CD4-positive, alpha-beta T cell (primary cell): ENCODE results near the gene HES4. TPM values are rescaled to one million over a fixed set of nuclear protein-coding genes. Genes with fewer than 3 reads are reported as not detected.

Experiments
- ATAC-seq: fragments of 200-7000 bp; cut with Tn5 transposase; one replicate; pipeline ENCODE4 v1.10.0; 2022; ENCODE audit warnings: mild to moderate bottlenecking; ENCODE audit not compliant: poor library complexity
- CTCF ChIA-PET: fragments of 350-600 bp; sonication (Branson Sonifier 250); formaldehyde crosslinking; loops from one replicate; lab custom pipeline; 2021; ENCODE audit warnings: antibody characterized with exemption, inconsistent platforms; lab: Charles Lee
- POLR2A ChIA-PET: fragments of 350-600 bp; sonication (Branson Sonifier 250); formaldehyde crosslinking; loops from one replicate; lab custom pipeline; 2021; ENCODE audit warnings: antibody characterized with exemption, inconsistent platforms; lab: Charles Lee
- DNase-seq, 14 experiments: peaks; one replicate each; pipeline ENCODE4 v3.0.0-alpha.2; 2013 to 2020; ENCODE audit warnings: mixed read lengths in 2 of 14
- H3K27ac ChIP-seq, 2 donors: one replicate each; pipeline versions ENCODE4 v1.5.1 to v1.7.0; 2013; ENCODE audit warnings: low read length in 2 of 2, low read depth in 1 of 2, mild to moderate bottlenecking in 1 of 2
- H3K27me3 ChIP-seq, 2 experiments: 1 replicate in 1 of 2; 2 replicates in 1 of 2; pipeline versions ENCODE4 v1.6.1 to v1.7.0; 2013; ENCODE audit warnings: low read length in 2 of 2, control low read depth in 1 of 2, mild to moderate bottlenecking in 1 of 2, moderate library complexity in 1 of 2; ENCODE audit not compliant: insufficient read depth in 2 of 2, control insufficient read depth in 1 of 2
- H3K36me3 ChIP-seq: one replicate; pipeline ENCODE4 v1.6.1; 2013; ENCODE audit warnings: low read length, control low read depth; ENCODE audit not compliant: insufficient read depth
- H3K4me1 ChIP-seq: one replicate; pipeline ENCODE4 v1.6.1; 2013; ENCODE audit warnings: low read length, control low read depth; ENCODE audit not compliant: insufficient read depth
- H3K4me3 ChIP-seq: one replicate; pipeline ENCODE4 v1.5.1; 2013; ENCODE audit warnings: mild to moderate bottlenecking, low read length, moderate library complexity
- H3K9me3 ChIP-seq, 2 experiments: 1 replicate in 1 of 2; 2 replicates in 1 of 2; pipeline versions ENCODE4 v1.6.1 to v1.7.0; 2013; ENCODE audit warnings: low read length in 2 of 2, mild to moderate bottlenecking in 2 of 2, control low read depth in 1 of 2, moderate library complexity in 1 of 2; ENCODE audit not compliant: control insufficient read depth in 1 of 2, insufficient read depth in 1 of 2
- H3K27ac Mint-ChIP-seq: one replicate; pipeline ENCODE4 v1.8.0; 2020; ENCODE audit warnings: mixed read lengths
- H3K27me3 Mint-ChIP-seq: one replicate; pipeline ENCODE4 v1.8.0; 2021; ENCODE audit warnings: mixed read lengths
- H3K36me3 Mint-ChIP-seq: one replicate; pipeline ENCODE4 v1.8.0; 2021; ENCODE audit warnings: low read depth, mixed read lengths
- H3K4me1 Mint-ChIP-seq: one replicate; pipeline ENCODE4 v1.8.0; 2021; ENCODE audit warnings: low read depth, mixed read lengths
- H3K4me3 Mint-ChIP-seq: one replicate; pipeline ENCODE4 v1.8.0; 2020; ENCODE audit warnings: mild to moderate bottlenecking, mixed read lengths
- H3K9me3 Mint-ChIP-seq: one replicate; pipeline ENCODE4 v1.8.0; 2020; ENCODE audit warnings: mixed read lengths
- CTCF ChIP-seq: fragments of 200-600 bp; IDR thresholded peaks from one replicate; pipeline ENCODE4 v1.8.0; 2022; ENCODE audit warnings: antibody characterized with exemption, mild to moderate bottlenecking
- intact Hi-C, 2 experiments: fragments of 100-400 bp; cut with DNase I in 1 of 2; cut with micrococcal nuclease in 1 of 2; formaldehyde crosslinking; loops; one replicate each; pipeline versions ENCODE4 v1.15.1 to v1.9.0; 2023 to 2025; cut with DNase I, micrococcal nuclease
- total RNA-seq, 174 experiments: library from RNA in 2 of 174; stranded (reverse) in 2 of 174; gene quantifications; one replicate each; pipeline ENCODE4 v1.2.3 and lab custom pipeline; 2021 to 2026

The HES4 gene
- total RNA-seq, 2 experiments from 2014 or later: 29.0 to 30.9 TPM

- Histone ChIP-seq H3K4me3 (peak overlapping the region; percentile 47), H3K27ac (no peak overlapping the region), H3K9me3 (peaks cover 0 to 16% of the 10 kb centered on the region in 2 experiments), H3K36me3 (no peaks in the 10 kb centered on the region), H3K4me1 (peaks cover 57% of the 10 kb centered on the region), H3K27me3 (peaks cover 61 to 71% of the 10 kb centered on the region in 2 experiments)
- peaks cover 54% of the 10 kb centered on the region for H3K27me3 Mint-ChIP-seq
- H3K27ac Mint-ChIP-seq: peak overlapping the region; percentile 94
- DNase-seq (peak in 12 of 14 experiments; percentile 37 to 91 (median 69)), ATAC-seq (peak; percentile 34)
- H3K9me3 Mint-ChIP-seq: no peaks in the 10 kb centered on the region
- POLR2A ChIA-PET: interaction anchor here (1.0 to 2.2 kb wide), 3 partner anchors 13 to 18 kb away, joined by 4 to 11 read pairs (median 6); partner anchors contain the start of gene ISG15
- peak overlapping the region; percentile 87 for H3K4me3 Mint-ChIP-seq
- no peak for TF ChIP-seq CTCF
- intact Hi-C loops: no loop called here
- peaks cover 22% of the 10 kb centered on the region for H3K4me1 Mint-ChIP-seq
- CTCF ChIA-PET: interaction anchor here (1.6 to 2.2 kb wide), 3 partner anchors 12 to 19 kb away, joined by 6 to 14 read pairs (median 13); partner anchors contain the start of gene ISG15
- H3K36me3 Mint-ChIP-seq: peaks cover 4% of the 10 kb centered on the region
Measured at GRCh38 chr1:1000357-1001056, 610 bp upstream of the HES4 start.

- no peak overlapping the region for H3K27ac Mint-ChIP-seq
- Histone ChIP-seq H3K27me3 (peaks cover 47 to 58% of the 10 kb centered on the region in 2 experiments), H3K27ac (no peak overlapping the region), H3K4me1 (peaks cover 44% of the 10 kb centered on the region), H3K4me3 (peak overlapping the region; percentile 25), H3K9me3 (peaks cover 0 to 16% of the 10 kb centered on the region in 2 experiments), H3K36me3 (no peaks in the 10 kb centered on the region)
- CTCF ChIA-PET: interaction anchor here (1.1 kb wide), 1 partner anchor 20 kb away, joined by 3 read pairs; no protein-coding TSS in a partner anchor
- intact Hi-C loops: no loop called here
- H3K36me3 Mint-ChIP-seq: peaks cover 4% of the 10 kb centered on the region
- peak in 4 of 14 experiments; percentile 23 to 74 (median 50) for DNase-seq
- peaks cover 18% of the 10 kb centered on the region for H3K4me1 Mint-ChIP-seq
- peaks cover 49% of the 10 kb centered on the region for H3K27me3 Mint-ChIP-seq
- no peak for TF ChIP-seq CTCF
- H3K4me3 Mint-ChIP-seq: peak overlapping the region; percentile 66
- POLR2A ChIA-PET: interaction anchor here (1.2 to 1.8 kb wide), 2 partner anchors 14 to 20 kb away, joined by 3 to 6 read pairs; partner anchors contain the start of gene ISG15
- no peaks in the 10 kb centered on the region for H3K9me3 Mint-ChIP-seq
- peak; percentile 45 for ATAC-seq
Measured at GRCh38 chr1:998995-999724, 737 bp downstream of the HES4 start.

GRCh38 chr1:998745-998994 is 1.2 kb downstream of the HES4 start:
- DNase-seq (peak in 1 of 14 experiments; percentile 36), ATAC-seq (no peak)
- peaks cover 44% of the 10 kb centered on the region for H3K27me3 Mint-ChIP-seq
- no peak overlapping the region for H3K27ac Mint-ChIP-seq
- Histone ChIP-seq H3K27me3 (peaks cover 42 to 53% of the 10 kb centered on the region in 2 experiments), H3K4me1 (peaks cover 44% of the 10 kb centered on the region), H3K9me3 (peaks cover 0 to 16% of the 10 kb centered on the region in 2 experiments), H3K36me3 (no peaks in the 10 kb centered on the region), H3K4me3 (no peak overlapping the region), H3K27ac (no peak overlapping the region)
- intact Hi-C loops: no loop called here
- no peaks in the 10 kb centered on the region for H3K9me3 Mint-ChIP-seq
- CTCF ChIA-PET: no interaction called here
- peaks cover 18% of the 10 kb centered on the region for H3K4me1 Mint-ChIP-seq
- POLR2A ChIA-PET: interaction anchor here (1.2 to 1.8 kb wide), 2 partner anchors 15 to 21 kb away, joined by 3 to 6 read pairs; partner anchors contain the start of gene ISG15
- TF ChIP-seq CTCF: no peak
- H3K36me3 Mint-ChIP-seq: peaks cover 4% of the 10 kb centered on the region
- H3K4me3 Mint-ChIP-seq: peak overlapping the region; percentile 48
